A673 (cell line): ENCODE results near the gene EEPD1. TPM values are rescaled to one million over a fixed set of nuclear protein-coding genes. Genes with fewer than 3 reads are reported as not detected.
A peak's percentile ranks its signal among the peaks of the same experiment; 100 is the strongest.

Experiments
- BruUV-seq: library from RNA; stranded (reverse); fragments of 400-500 nt; replicated peaks from 2 replicates; lab custom pipeline; 2021; lab: Mats Ljungman, UMichigan
- CTCF ChIA-PET: fragments of 300-600 bp; sonication (Branson Sonifier 250); formaldehyde crosslinking; loops from one replicate; lab custom pipeline; 2022; ENCODE audit warnings: antibody characterized with exemption; lab: Charles Lee
- POLR2A ChIA-PET: fragments of 300-600 bp; sonication (Branson Sonifier 250); formaldehyde crosslinking; loops from one replicate; lab custom pipeline; 2022; ENCODE audit warnings: antibody characterized with exemption; ENCODE audit not compliant: low non-redundant PET; lab: Charles Lee
- DNase-seq: peaks from one replicate; pipeline ENCODE4 v3.0.0-alpha.2; 2015; ENCODE audit warnings: low spot score
- H3K27ac ChIP-seq: fragments of 200-600 bp; sonication (generic); 2 replicates; pipeline ENCODE4 v1.5.1; 2016; ENCODE audit warnings: mixed run types, low read depth, mild to moderate bottlenecking, mixed read lengths, antibody characterized with exemption, low read length; ENCODE audit not compliant: poor library complexity, severe bottlenecking
- H3K27me3 ChIP-seq: fragments of 200-600 bp; sonication (generic); replicated peaks from 2 replicates; pipeline ENCODE4 v1.6.1; 2017; ENCODE audit warnings: mixed run types, low read depth, mild to moderate bottlenecking, mixed read lengths, antibody characterized with exemption, low read length; ENCODE audit not compliant: insufficient read depth, poor library complexity
- H3K36me3 ChIP-seq: fragments of 200-600 bp; sonication (generic); 2 replicates; pipeline ENCODE4 v1.6.1; 2016; ENCODE audit warnings: mixed run types, mild to moderate bottlenecking, mixed read lengths, antibody characterized with exemption, low read length; ENCODE audit not compliant: insufficient read depth, poor library complexity, severe bottlenecking
- H3K4me1 ChIP-seq: fragments of 200-600 bp; sonication (generic); 2 replicates; pipeline ENCODE4 v1.6.1; 2017; ENCODE audit warnings: mixed run types, mild to moderate bottlenecking, mixed read lengths, antibody characterized with exemption, low read length; ENCODE audit not compliant: insufficient read depth, poor library complexity, severe bottlenecking
- H3K4me3 ChIP-seq: fragments of 200-600 bp; sonication (generic); 2 replicates; pipeline ENCODE4 v1.5.1; 2016; ENCODE audit warnings: low read depth, mixed run types, mild to moderate bottlenecking, mixed read lengths, low read length; ENCODE audit not compliant: poor library complexity, severe bottlenecking
- H3K9me3 ChIP-seq: fragments of 200-600 bp; sonication (generic); 2 replicates; pipeline ENCODE4 v1.6.1; 2016; ENCODE audit warnings: mixed run types, low read depth, mild to moderate bottlenecking, mixed read lengths, antibody characterized with exemption, low read length; ENCODE audit not compliant: poor library complexity, severe bottlenecking
- CTCF ChIP-seq: fragments of 300-800, 200-600 bp; sonication (generic); conservative IDR thresholded peaks from 2 replicates; pipeline ENCODE4 v1.5.1; 2017; ENCODE audit warnings: low read depth, mild to moderate bottlenecking, antibody characterized with exemption, low read length, moderate library complexity, mixed read lengths
- EZH2 ChIP-seq: fragments of 200-600 bp; sonication (generic); IDR thresholded peaks from 2 replicates; pipeline ENCODE4 v1.6.1; 2017; ENCODE audit warnings: borderline replicate concordance, low read depth, mild to moderate bottlenecking, mixed read lengths, antibody characterized with exemption, low read length; ENCODE audit not compliant: poor library complexity, severe bottlenecking
- intact Hi-C: fragments of 100-400 bp; cut with micrococcal nuclease; formaldehyde crosslinking; loops from one replicate; pipeline ENCODE4 v1.10.0; 2022; ENCODE audit not compliant: unreplicated experiment
- total RNA-seq: library from RNA; stranded (reverse); gene quantifications from 2 replicates; pipeline ENCODE4 v1.2.3, GENCODE V29; 2021

EEPD1 gene
- total RNA-seq, 1 experiment from 2014 or later, result 2.5 TPM

GRCh38 chr7:36288501-36288900 is 135.4 kb downstream of the EEPD1 start:
- POLR2A ChIA-PET, result no interaction called here
- Histone ChIP-seq H3K27ac (no peak overlapping the region), H3K27me3 (no peaks in the 10 kb centered on the region), H3K4me1 (peaks cover 5% of the 10 kb centered on the region), H3K36me3 (no peaks in the 10 kb centered on the region), H3K4me3 (no peak overlapping the region), H3K9me3 (no peaks in the 10 kb centered on the region)
- no peak for DNase-seq
- TF ChIP-seq EZH2 (no peak), CTCF (no peak)
- no TSS peak for BruUV-seq
- CTCF ChIA-PET, result interaction anchor here (0.6 to 1.2 kb wide), 2 partner anchors 31 to 102 kb away, joined by 5 to 8 read pairs; no protein-coding TSS in a partner anchor
- intact Hi-C loops, result no loop called here

- no peak overlapping the region for H3K27ac ChIP-seq
- peaks cover 5% of the 10 kb centered on the region for H3K4me1 ChIP-seq
- no peaks in the 10 kb centered on the region for H3K9me3 ChIP-seq
- DNase-seq, result no peak
- TF ChIP-seq CTCF (no peak), EZH2 (no peak)
- BruUV-seq, result no TSS peak
- POLR2A ChIA-PET, result no interaction called here
- CTCF ChIA-PET, result interaction anchor here (0.6 to 1.2 kb wide), 2 partner anchors 11 to 18 kb away, joined by 3 to 4 read pairs; no protein-coding TSS in a partner anchor
- no peaks in the 10 kb centered on the region for H3K36me3 ChIP-seq
- intact Hi-C loops, result loop anchor here (2.0 kb wide), 1 partner anchor 373 kb away; no protein-coding TSS in a partner anchor
- no peaks in the 10 kb centered on the region for H3K27me3 ChIP-seq
- no peak overlapping the region for H3K4me3 ChIP-seq
These were observed 137.0 kb downstream of the EEPD1 start for GRCh38 chr7:36289833-36290661.

GRCh38 chr7:36291387-36292316 is 138.6 kb downstream of the EEPD1 start:
- H3K27ac ChIP-seq, result peak overlapping the region; percentile 58
- CTCF ChIA-PET, result interaction anchor here (0.5 to 1.5 kb wide), 8 partner anchors 10 to 307 kb away, joined by 3 to 15 read pairs (median 4); no protein-coding TSS in a partner anchor
- H3K4me3 ChIP-seq, result peak overlapping the region; percentile 46
- peaks cover 5% of the 10 kb centered on the region for H3K4me1 ChIP-seq
- H3K36me3 ChIP-seq, result no peaks in the 10 kb centered on the region
- peak; percentile 97 for TF ChIP-seq CTCF
- TF ChIP-seq EZH2, result no peak
- no TSS peak for BruUV-seq
- DNase-seq, result peak; percentile 91
- intact Hi-C loops, result loop anchor here (1.0 to 2.0 kb wide), 2 partner anchors 306 to 375 kb away; no protein-coding TSS in a partner anchor
- no peaks in the 10 kb centered on the region for H3K27me3 ChIP-seq
- no peaks in the 10 kb centered on the region for H3K9me3 ChIP-seq
- POLR2A ChIA-PET, result no interaction called here
